ENCODE measurements around the gene CDK5R1.

CDK5R1 gene

DNA sequence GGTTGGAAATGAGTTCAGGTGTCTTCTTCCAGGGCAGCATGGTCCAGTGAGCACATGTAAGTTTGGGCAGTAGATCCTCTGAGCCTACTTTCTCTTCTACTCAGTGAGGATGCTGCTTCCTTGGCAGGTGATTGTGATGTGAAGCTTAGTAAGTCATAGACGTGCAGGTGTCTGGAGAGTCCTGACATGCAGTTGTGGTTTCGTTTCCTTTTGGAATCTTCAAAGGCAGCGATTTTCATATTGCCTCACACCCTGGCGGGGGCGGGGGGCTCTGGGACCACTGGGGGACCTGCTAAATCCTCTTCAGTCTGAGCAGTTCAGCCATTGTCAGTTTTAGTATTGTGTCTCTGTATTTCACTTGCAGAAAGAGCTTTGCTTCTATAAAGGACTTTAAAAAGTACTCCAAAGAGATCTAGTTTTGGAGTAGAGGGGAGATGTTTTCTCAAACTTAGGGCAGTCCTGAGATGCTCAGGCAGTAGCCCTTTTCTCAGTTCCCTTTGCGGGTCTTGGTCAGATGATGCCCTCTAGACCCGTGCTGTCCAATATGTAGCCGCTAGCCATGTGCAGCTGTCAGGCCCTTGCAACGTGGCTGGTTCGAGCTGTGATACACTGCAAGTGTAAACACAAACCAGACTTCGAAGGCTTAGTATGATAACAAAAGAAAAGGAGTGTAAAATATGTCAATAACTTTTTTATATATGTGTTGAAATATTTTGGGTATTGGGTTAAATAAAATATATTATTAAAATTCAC, 4.0 kb upstream of the CDK5R1 start:
- Mint-ChIP-seq H3K27me3 (peaks cover 11% of the 10 kb centered on the region), H3K4me3 (no peak overlapping the region), H3K4me1 (ENCODE audit: low read depth) (peaks cover 12% of the 10 kb centered on the region), H3K36me3 (ENCODE audit: low read depth) (peaks cover 59% of the 10 kb centered on the region), H3K9me3 (no peaks in the 10 kb centered on the region), H3K27ac (no peak overlapping the region)
- intact Hi-C loops (cut with micrococcal nuclease): loop anchor here (1.0 to 5.0 kb wide), 3 partner anchors 127 to 275 kb away; no protein-coding TSS in a partner anchor

DNA sequence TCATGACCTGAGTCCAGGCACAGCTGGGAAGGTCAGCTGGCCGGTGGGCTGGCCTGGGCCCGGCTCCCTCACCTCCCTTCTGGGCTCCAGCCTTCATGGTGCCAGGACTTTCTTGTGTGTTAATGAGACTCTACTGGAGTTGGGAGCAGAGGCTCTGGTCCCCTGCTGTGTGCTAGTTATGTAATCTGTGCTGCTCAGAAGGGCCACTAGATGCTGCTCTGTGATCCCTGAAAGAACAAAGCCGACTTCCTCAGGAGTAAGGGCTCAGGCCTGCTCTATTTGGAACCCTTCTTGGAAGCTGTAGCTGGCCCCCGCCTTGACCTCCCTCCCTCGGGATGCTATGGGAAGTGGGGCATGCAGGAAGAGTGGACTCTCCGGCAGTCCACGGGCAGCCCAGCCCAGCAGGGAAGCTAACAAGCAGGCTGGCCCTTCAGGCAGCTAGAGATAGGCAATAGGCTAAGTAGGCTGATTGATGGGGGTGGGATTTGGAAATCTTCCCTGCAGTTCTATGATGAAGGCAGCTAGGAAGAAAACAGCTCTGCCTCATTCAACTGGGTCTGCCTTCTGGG, 3.3 kb upstream of the CDK5R1 start:
- Mint-ChIP-seq H3K36me3 (ENCODE audit: low read depth) (peaks cover 51% of the 10 kb centered on the region), H3K27ac (no peak overlapping the region), H3K9me3 (no peaks in the 10 kb centered on the region), H3K4me1 (ENCODE audit: low read depth) (peaks cover 20% of the 10 kb centered on the region), H3K27me3 (peaks cover 18% of the 10 kb centered on the region), H3K4me3 (no peak overlapping the region)
- intact Hi-C loops (cut with micrococcal nuclease): loop anchor here (1.0 to 5.0 kb wide), 3 partner anchors 126 to 274 kb away; no protein-coding TSS in a partner anchor

DNA sequence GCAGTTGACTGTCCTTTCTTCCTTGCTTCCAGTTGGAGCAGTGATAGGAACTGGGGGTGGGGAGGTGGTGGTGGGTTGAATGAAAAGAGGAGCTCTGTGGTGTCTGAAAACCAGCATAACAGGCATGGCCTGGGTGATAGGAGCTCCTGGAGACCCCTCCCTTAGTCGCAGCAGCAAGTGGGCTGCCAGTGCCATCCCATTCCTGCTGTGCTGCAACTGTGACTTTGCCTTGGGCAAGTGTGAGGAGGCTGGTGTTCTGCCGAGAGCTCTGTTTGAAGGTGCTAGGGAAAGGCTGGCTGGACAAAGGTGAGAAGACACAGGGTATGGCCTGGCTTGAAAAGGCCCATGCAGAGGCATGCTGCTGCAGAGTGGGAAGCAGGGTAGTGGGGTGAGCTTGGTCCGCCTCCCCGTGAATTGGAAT, 2.7 kb upstream of the CDK5R1 start:
- H3K27me3 Mint-ChIP-seq: peaks cover 22% of the 10 kb centered on the region
- intact Hi-C loops (cut with micrococcal nuclease): loop anchor here (5.0 kb wide), 2 partner anchors 173 to 273 kb away; no protein-coding TSS in a partner anchor
- no peaks in the 10 kb centered on the region for H3K9me3 Mint-ChIP-seq
- H3K36me3 Mint-ChIP-seq (ENCODE audit: low read depth): peaks cover 46% of the 10 kb centered on the region
- H3K4me1 Mint-ChIP-seq (ENCODE audit: low read depth): peaks cover 25% of the 10 kb centered on the region
- no peak overlapping the region for H3K4me3 Mint-ChIP-seq
- H3K27ac Mint-ChIP-seq: no peak overlapping the region

DNA sequence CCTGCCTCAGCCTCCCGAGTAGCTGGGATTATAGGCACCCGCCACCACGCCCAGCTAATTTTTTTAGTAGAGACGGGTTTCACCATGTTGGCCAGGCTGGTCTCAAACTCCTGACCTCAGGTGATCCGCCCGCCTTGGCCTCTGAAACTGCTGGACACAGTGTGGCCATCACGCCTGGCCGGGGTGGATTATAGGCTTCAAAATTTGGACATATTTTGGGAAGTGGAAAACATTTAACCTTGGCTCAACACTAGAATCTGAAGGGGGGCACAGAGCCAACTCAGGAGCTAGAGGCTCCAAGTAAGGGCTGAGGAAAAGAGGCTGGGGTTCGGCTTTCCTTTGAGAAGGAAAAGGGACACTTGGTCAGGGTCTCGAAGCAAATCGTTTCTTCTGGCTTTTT, 2.2 kb upstream of the CDK5R1 start:
- no peak overlapping the region for H3K27ac Mint-ChIP-seq

DNA sequence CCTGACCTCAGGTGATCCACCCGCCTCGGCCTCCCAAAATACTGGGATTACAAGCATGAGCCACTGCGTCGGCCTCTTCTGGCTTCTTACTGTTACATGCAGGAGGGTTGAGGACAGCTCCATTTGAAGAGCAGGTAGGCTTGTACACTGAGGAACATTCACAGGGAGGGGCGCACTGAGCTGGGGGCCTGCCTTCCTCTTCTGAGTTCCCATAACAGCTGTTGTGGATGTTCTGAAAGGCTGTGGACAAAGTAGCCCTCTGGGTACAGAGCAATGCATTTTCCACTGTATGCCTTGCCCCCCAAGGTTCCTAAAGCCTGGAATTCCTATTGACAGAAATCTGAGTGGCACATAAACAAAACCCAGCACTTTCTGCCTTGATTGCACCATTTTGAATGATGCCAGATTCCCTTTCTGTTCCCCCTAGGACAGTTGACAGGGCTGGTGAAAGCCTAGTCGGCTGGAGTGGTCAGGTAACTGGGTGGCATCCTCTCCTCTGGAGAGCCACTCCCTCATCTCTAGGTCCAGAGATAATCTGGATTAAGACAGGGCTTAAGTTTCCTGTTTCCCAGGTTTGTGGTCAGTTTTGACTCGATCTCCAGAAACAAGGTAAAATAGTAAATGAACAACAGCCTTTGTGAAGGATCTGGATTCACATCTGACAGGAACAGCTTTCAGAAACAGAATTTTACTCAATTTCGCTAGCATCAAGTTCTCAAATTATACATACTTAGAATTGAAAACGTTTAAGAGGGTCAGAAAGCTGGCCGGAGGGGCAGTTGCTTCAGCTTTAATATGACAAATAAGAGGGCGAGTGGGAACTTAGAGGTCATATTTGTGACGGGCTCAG, 1.3 kb upstream of the CDK5R1 start:
- Mint-ChIP-seq H3K9me3 (no peaks in the 10 kb centered on the region), H3K27me3 (peaks cover 22% of the 10 kb centered on the region), H3K27ac (no peak overlapping the region), H3K4me3 (peak overlapping the region; percentile 66), H3K36me3 (ENCODE audit: low read depth) (peaks cover 32% of the 10 kb centered on the region), H3K4me1 (ENCODE audit: low read depth) (peaks cover 37% of the 10 kb centered on the region)
- intact Hi-C loops (cut with micrococcal nuclease): no loop called here

More for the DNA sequence above, 2.2 kb upstream of the CDK5R1 start:
- Mint-ChIP-seq H3K4me3 (no peak overlapping the region), H3K4me1 (ENCODE audit: low read depth) (peaks cover 30% of the 10 kb centered on the region), H3K9me3 (no peaks in the 10 kb centered on the region), H3K27me3 (peaks cover 22% of the 10 kb centered on the region), H3K36me3 (ENCODE audit: low read depth) (peaks cover 41% of the 10 kb centered on the region)
- intact Hi-C loops (cut with micrococcal nuclease): loop anchor here (5.0 kb wide), 2 partner anchors 173 to 273 kb away; no protein-coding TSS in a partner anchor

DNA sequence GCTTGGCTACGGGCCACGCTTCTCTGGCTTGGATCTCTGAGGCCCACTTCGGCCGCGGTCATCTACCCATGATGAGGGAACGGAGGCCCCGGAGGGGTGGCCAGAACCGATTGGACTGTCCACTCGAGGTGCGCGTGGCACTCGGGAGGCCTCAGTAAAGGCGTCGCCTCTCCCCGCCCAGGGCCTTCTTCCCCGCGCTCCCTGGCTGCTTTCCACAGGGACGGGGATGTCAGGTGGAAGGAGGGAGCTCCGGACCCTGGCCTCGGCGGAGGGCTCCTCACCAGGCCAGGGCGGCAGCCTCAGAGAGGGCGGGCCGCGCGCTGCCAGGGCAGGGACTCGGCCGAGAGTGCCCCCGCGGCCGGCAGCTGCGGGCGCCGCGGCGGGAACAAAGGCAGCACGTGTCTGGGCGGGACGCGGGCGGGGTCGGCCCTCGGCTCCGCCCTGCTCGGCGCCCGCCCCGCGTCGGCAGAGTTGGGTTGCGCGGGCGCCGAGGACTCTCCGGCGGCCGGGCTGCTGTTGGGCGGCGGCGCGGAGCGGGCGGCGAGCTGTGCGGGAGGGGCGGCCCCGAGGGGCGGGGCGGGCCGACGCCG, 587 bp upstream of the CDK5R1 start:
- H3K9me3 Mint-ChIP-seq: no peaks in the 10 kb centered on the region
- H3K27me3 Mint-ChIP-seq: peaks cover 22% of the 10 kb centered on the region
- peak overlapping the region; percentile 66 for H3K4me3 Mint-ChIP-seq
- intact Hi-C loops (cut with micrococcal nuclease): no loop called here
- peaks cover 37% of the 10 kb centered on the region for H3K4me1 Mint-ChIP-seq (ENCODE audit: low read depth)
- H3K36me3 Mint-ChIP-seq (ENCODE audit: low read depth): peaks cover 25% of the 10 kb centered on the region
- no peak overlapping the region for H3K27ac Mint-ChIP-seq

DNA sequence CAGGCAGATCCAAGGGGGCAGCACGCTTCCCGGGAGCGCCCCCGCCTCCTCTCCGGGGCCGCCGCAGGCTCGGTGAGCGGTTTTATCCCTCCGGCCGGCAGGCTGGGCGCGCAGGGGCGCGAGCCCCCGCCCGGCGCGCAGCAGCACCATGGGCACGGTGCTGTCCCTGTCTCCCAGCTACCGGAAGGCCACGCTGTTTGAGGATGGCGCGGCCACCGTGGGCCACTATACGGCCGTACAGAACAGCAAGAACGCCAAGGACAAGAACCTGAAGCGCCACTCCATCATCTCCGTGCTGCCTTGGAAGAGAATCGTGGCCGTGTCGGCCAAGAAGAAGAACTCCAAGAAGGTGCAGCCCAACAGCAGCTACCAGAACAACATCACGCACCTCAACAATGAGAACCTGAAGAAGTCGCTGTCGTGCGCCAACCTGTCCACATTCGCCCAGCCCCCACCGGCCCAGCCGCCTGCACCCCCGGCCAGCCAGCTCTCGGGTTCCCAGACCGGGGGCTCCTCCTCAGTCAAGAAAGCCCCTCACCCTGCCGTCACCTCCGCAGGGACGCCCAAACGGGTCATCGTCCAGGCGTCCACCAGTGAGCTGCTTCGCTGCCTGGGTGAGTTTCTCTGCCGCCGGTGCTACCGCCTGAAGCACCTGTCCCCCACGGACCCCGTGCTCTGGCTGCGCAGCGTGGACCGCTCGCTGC, 832 bp downstream of the CDK5R1 start:
- no peak overlapping the region for H3K27ac Mint-ChIP-seq
- H3K4me1 Mint-ChIP-seq (ENCODE audit: low read depth): peaks cover 46% of the 10 kb centered on the region
- H3K36me3 Mint-ChIP-seq (ENCODE audit: low read depth): peaks cover 11% of the 10 kb centered on the region
- H3K27me3 Mint-ChIP-seq: peaks cover 22% of the 10 kb centered on the region
- H3K9me3 Mint-ChIP-seq: no peaks in the 10 kb centered on the region
- H3K4me3 Mint-ChIP-seq: peak overlapping the region; percentile 55
- intact Hi-C loops (cut with micrococcal nuclease): no loop called here

DNA sequence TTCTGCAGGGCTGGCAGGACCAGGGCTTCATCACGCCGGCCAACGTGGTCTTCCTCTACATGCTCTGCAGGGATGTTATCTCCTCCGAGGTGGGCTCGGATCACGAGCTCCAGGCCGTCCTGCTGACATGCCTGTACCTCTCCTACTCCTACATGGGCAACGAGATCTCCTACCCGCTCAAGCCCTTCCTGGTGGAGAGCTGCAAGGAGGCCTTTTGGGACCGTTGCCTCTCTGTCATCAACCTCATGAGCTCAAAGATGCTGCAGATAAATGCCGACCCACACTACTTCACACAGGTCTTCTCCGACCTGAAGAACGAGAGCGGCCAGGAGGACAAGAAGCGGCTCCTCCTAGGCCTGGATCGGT, 1.4 kb downstream of the CDK5R1 start:
- no peak overlapping the region for H3K27ac Mint-ChIP-seq
- peaks cover 5% of the 10 kb centered on the region for H3K36me3 Mint-ChIP-seq (ENCODE audit: low read depth)
- peaks cover 24% of the 10 kb centered on the region for H3K27me3 Mint-ChIP-seq
- intact Hi-C loops (cut with micrococcal nuclease): no loop called here
- H3K4me3 Mint-ChIP-seq: peak overlapping the region; percentile 55
- peaks cover 47% of the 10 kb centered on the region for H3K4me1 Mint-ChIP-seq (ENCODE audit: low read depth)
- H3K9me3 Mint-ChIP-seq: no peaks in the 10 kb centered on the region

DNA sequence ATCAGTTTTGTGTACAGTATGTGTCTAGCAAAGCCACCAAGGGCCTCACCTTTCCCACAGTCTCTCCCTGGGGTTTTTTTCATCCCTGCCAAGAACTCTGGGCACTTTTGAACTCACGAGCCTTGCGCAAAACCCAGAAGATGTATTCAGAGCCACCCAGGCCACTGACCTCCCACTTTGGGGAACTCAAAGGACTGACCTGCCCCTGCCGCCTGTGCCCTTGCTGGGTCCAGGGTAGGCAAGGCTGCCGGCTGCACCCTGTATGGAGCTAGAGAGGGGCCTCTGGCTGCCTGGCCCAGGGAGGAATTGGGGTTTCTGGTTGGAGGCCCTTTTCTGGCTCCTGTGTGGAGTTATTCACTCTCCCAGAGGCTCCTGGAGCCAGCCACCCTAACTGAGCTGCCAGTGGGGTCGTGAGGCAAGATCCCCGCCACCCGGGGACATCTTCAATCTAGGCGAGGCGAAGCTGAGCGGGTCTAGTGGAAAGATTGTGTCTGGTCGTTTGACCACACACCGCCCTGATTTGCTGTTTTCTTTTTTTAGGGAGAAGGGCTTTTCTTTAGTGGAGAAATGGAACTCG, 1.9 kb downstream of the CDK5R1 start:
- H3K4me1 Mint-ChIP-seq (ENCODE audit: low read depth): peaks cover 52% of the 10 kb centered on the region
- no peaks in the 10 kb centered on the region for H3K9me3 Mint-ChIP-seq
- intact Hi-C loops (cut with micrococcal nuclease): no loop called here
- no peak overlapping the region for H3K4me3 Mint-ChIP-seq
- H3K27ac Mint-ChIP-seq: no peak overlapping the region
- peaks cover 24% of the 10 kb centered on the region for H3K27me3 Mint-ChIP-seq
- H3K36me3 Mint-ChIP-seq (ENCODE audit: low read depth): no peaks in the 10 kb centered on the region

DNA sequence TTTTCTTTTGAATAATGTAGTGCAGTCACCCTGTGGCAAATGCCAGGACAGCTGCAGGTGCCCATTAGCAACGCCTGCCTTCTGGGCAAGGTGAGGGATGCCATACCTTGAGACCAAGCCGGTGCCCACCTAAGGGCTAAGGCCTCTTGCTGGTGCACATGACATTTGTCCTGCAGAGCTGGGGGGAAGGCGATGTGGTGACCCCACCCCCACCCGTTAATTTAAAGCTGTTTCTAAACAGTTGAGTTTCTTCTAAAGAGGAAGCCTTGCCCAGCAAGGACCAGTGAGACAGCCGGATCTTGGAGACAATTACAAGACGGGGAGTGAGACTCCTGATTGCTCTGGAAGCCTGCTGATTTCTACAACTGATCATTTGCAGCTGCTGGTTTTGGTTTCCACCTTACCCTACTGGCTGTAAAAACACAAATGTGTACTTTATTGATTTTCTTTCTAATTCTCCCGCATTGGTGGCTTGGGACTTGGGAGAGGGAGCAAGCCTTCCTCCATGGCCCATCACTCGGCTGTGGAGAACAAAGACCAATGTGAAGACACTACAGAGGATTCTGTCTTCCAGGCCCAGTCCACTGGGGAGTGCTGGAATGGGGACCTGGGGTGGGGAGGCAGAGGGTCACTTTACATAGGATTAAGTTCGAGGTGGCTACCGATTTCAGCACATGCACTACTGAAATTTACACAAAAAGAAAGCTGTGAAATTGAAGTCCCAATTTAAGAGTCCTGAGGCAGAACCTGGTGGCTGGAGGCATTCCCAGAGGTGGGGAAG, 2.7 kb downstream of the CDK5R1 start:
- no peaks in the 10 kb centered on the region for H3K9me3 Mint-ChIP-seq
- H3K27me3 Mint-ChIP-seq: peaks cover 25% of the 10 kb centered on the region
- intact Hi-C loops (cut with micrococcal nuclease): no loop called here
- H3K4me3 Mint-ChIP-seq: no peak overlapping the region
- no peaks in the 10 kb centered on the region for H3K36me3 Mint-ChIP-seq (ENCODE audit: low read depth)
- H3K27ac Mint-ChIP-seq: no peak overlapping the region
- peaks cover 59% of the 10 kb centered on the region for H3K4me1 Mint-ChIP-seq (ENCODE audit: low read depth)

DNA sequence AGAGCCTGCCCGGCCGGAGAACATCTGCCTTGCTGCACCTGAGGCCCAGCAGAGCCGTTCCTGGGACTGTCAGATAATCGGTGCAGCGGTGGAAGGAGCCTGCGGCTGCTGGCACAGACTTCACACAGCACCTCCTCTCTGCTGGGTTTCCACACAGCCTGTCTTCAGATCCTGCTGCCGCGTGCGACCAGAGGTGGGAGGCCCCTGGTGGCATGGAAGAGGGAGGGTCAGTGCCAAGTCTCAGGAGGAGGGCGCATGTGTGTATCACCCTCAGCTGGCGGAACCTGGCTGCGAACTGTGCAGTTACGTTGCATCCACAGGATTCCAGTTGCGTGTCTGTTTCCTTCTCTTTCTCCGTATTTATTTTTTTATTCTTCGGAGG, 3.3 kb downstream of the CDK5R1 start:
- Mint-ChIP-seq H3K4me3 (no peak overlapping the region), H3K27ac (no peak overlapping the region)

DNA sequence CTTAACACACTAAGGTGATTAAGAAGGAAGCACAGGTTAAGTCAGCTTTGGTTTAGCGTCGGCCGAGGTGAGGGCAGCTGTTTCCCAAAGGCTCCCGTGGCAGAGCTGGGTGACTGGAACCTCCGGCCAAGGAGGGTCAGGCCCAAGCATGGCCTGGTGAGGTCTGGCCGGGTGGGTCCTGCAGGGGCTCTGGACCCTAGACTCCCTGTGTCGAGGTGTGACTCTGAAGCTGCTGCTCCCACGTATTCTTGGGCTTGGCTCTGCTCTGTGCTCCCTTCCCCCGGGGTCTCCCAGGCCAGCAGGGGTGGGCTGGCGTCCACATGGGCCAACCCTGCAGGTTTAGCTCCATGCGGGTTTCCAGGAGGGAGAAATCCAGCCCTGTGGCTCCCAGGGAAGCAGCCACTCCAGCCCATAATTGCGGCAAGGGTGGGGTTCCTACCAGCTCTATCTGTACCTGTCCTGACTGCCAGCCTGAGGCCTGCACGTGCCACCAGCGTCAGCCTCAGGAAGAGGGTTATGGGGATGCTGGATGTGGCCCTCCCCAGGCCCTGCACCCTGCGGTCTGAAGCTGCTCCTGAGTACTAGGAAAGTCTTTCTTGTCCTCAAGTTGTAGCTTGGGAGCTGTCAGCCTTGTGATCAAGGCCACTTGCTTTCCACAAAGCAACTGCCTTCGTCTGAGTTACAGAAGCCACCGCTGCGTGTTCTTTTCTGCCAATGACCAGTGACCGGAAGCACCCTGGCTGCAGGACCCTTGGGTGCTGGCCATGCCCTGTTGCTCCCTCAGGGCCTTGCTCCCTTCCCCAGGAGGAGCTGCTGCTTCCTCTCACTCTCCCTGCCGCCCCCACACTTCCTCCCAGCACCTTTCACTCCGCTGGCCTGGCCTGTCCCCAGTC, 4.8 kb downstream of the CDK5R1 start:
- Mint-ChIP-seq H3K9me3 (no peaks in the 10 kb centered on the region), H3K36me3 (ENCODE audit: low read depth) (no peaks in the 10 kb centered on the region), H3K27ac (no peak overlapping the region), H3K27me3 (peaks cover 19% of the 10 kb centered on the region), H3K4me3 (no peak overlapping the region), H3K4me1 (ENCODE audit: low read depth) (peaks cover 73% of the 10 kb centered on the region)
- intact Hi-C loops (cut with micrococcal nuclease): no loop called here

More for the DNA sequence above, 3.3 kb downstream of the CDK5R1 start:
- peaks cover 25% of the 10 kb centered on the region for H3K27me3 Mint-ChIP-seq
- H3K9me3 Mint-ChIP-seq: no peaks in the 10 kb centered on the region
- intact Hi-C loops (cut with micrococcal nuclease): no loop called here
- H3K36me3 Mint-ChIP-seq (ENCODE audit: low read depth): no peaks in the 10 kb centered on the region
- peaks cover 65% of the 10 kb centered on the region for H3K4me1 Mint-ChIP-seq (ENCODE audit: low read depth)

All from dendritic cell treated with granulocyte-macrophage colony-stimulating factor and Interleukin-4, amounts not matched to agents 40 ng/mL and 50 ng/mL, for 4 days (primary cell).